H9 (cell line): ENCODE measurements around the gene VANGL2. TPM values are rescaled to one million over a fixed set of nuclear protein-coding genes. Genes with fewer than 3 reads are reported as not detected.

Experiments
- DNase-seq: peaks from one replicate; pipeline ENCODE4 v3.0.0-alpha.2; 2017
- H2AFZ ChIP-seq: one replicate; pipeline ENCODE4 v1.6.1; 2013; ENCODE audit warnings: mild to moderate bottlenecking, low read length, control low read depth, moderate library complexity
- H2AK5ac ChIP-seq: 2 replicates; pipeline ENCODE4 v1.6.1; 2013; ENCODE audit warnings: low read length, control low read depth, mixed read lengths; ENCODE audit not compliant: insufficient read length
- H2BK120ac ChIP-seq: one replicate; pipeline ENCODE4 v1.6.1; 2013; ENCODE audit warnings: low read depth, mild to moderate bottlenecking, low read length, control low read depth, inconsistent platforms; ENCODE audit not compliant: poor library complexity, severe bottlenecking
- H2BK12ac ChIP-seq: 2 replicates; pipeline ENCODE4 v1.6.1; 2013; ENCODE audit warnings: low read length, control low read depth, mixed read lengths, low read depth; ENCODE audit not compliant: insufficient read length
- H2BK15ac ChIP-seq: 2 replicates; pipeline ENCODE4 v1.6.1; 2013; ENCODE audit warnings: low read depth, low read length, control low read depth
- H2BK20ac ChIP-seq: one replicate; pipeline ENCODE4 v1.6.1; 2013; ENCODE audit warnings: low read depth, mild to moderate bottlenecking, low read length, control low read depth, inconsistent platforms; ENCODE audit not compliant: poor library complexity, severe bottlenecking
- H2BK5ac ChIP-seq: 2 replicates; pipeline ENCODE4 v1.6.1; 2013; ENCODE audit warnings: low read length, control low read depth, mixed read lengths; ENCODE audit not compliant: insufficient read length
- H3K14ac ChIP-seq: 2 replicates; pipeline ENCODE4 v1.6.1; 2013; ENCODE audit warnings: low read length, control low read depth; ENCODE audit not compliant: insufficient read depth
- H3K18ac ChIP-seq: 2 replicates; pipeline ENCODE4 v1.6.1; 2013; ENCODE audit warnings: low read depth, mild to moderate bottlenecking, mixed read lengths, low read length, control low read depth; ENCODE audit not compliant: insufficient read length
- H3K23ac ChIP-seq: 2 replicates; pipeline ENCODE4 v1.6.1; 2013; ENCODE audit warnings: low read length, control low read depth, mixed read lengths, low read depth; ENCODE audit not compliant: insufficient read length
- H3K23me2 ChIP-seq: 2 replicates; pipeline ENCODE4 v1.6.1; 2013; ENCODE audit warnings: low read depth, mild to moderate bottlenecking, mixed read lengths, low read length, control low read depth; ENCODE audit not compliant: insufficient read length, poor library complexity, severe bottlenecking
- H3K27ac ChIP-seq: 2 replicates; pipeline ENCODE4 v1.5.1; 2013; ENCODE audit warnings: low read length, control low read depth, mixed read lengths, low read depth; ENCODE audit not compliant: insufficient read length
- H3K27me3 ChIP-seq: 2 replicates; pipeline ENCODE4 v1.6.1; 2013; ENCODE audit warnings: low read length, control low read depth, inconsistent platforms; ENCODE audit not compliant: insufficient read depth
- H3K4ac ChIP-seq: 2 replicates; pipeline ENCODE4 v1.6.1; 2013; ENCODE audit warnings: low read depth, mild to moderate bottlenecking, control low read depth, inconsistent platforms, low read length, moderate library complexity
- H3K4me1 ChIP-seq: 2 replicates; pipeline ENCODE4 v1.6.1; 2013; ENCODE audit warnings: low read length, control low read depth, inconsistent platforms; ENCODE audit not compliant: insufficient read depth
- H3K4me2 ChIP-seq: 2 replicates; pipeline ENCODE4 v1.6.1; 2013; ENCODE audit warnings: low read length, control low read depth, mixed read lengths; ENCODE audit not compliant: insufficient read length, insufficient read depth
- H3K56ac ChIP-seq: 2 replicates; pipeline ENCODE4 v1.6.1; 2013; ENCODE audit warnings: low read depth, mild to moderate bottlenecking, mixed read lengths, low read length, control low read depth; ENCODE audit not compliant: insufficient read length
- H3K79me1 ChIP-seq: 2 replicates; pipeline ENCODE4 v1.6.1; 2013; ENCODE audit warnings: low read depth, mild to moderate bottlenecking, moderate library complexity, low read length, control low read depth, inconsistent platforms; ENCODE audit not compliant: insufficient read depth, poor library complexity, severe bottlenecking
- H3K79me2 ChIP-seq: 2 replicates; pipeline ENCODE4 v1.6.1; 2013; ENCODE audit warnings: low read length, control low read depth, inconsistent platforms; ENCODE audit not compliant: insufficient read depth
- H3K9ac ChIP-seq: 2 replicates; pipeline ENCODE4 v1.6.1; 2013; ENCODE audit warnings: low read length, control low read depth, mixed read lengths; ENCODE audit not compliant: insufficient read length; ENCODE audit errors: extremely low read depth
- H3K9me3 ChIP-seq: one replicate; pipeline ENCODE4 v1.6.1; 2013; ENCODE audit warnings: low read depth, low read length, inconsistent platforms; ENCODE audit not compliant: control insufficient read depth
- H3T11ph ChIP-seq: one replicate; pipeline ENCODE4 v1.6.1; 2013; ENCODE audit warnings: mild to moderate bottlenecking, low read length, control low read depth, inconsistent platforms
- H4K20me1 ChIP-seq: one replicate; pipeline ENCODE4 v1.6.1; 2013; ENCODE audit not compliant: control insufficient read depth, insufficient read length, insufficient read depth
- H4K5ac ChIP-seq: 2 replicates; pipeline ENCODE4 v1.6.1; 2013; ENCODE audit warnings: low read depth, mild to moderate bottlenecking, mixed read lengths, low read length, control low read depth; ENCODE audit not compliant: insufficient read length
- H4K8ac ChIP-seq: replicated peaks from 2 replicates; pipeline ENCODE4 v1.6.1; 2013; ENCODE audit warnings: low read length, control low read depth, mixed read lengths, low read depth; ENCODE audit not compliant: insufficient read length
- H4K91ac ChIP-seq: 2 replicates; pipeline ENCODE4 v1.6.1; 2013; ENCODE audit warnings: low read depth, mild to moderate bottlenecking, moderate library complexity, mixed read lengths, low read length, control low read depth; ENCODE audit not compliant: insufficient read length
- H3K27ac Mint-ChIP-seq, 3 experiments: 2 replicates in 2 of 3; 3 replicates in 1 of 3; pipeline ENCODE4 v1.8.0; 2020 to 2021; ENCODE audit warnings: mixed read lengths in 3 of 3, mild to moderate bottlenecking in 1 of 3, moderate library complexity in 1 of 3
- H3K27me3 Mint-ChIP-seq: 2 replicates; pipeline ENCODE4 v1.8.0; 2021; ENCODE audit warnings: low read depth, mild to moderate bottlenecking, moderate library complexity, mixed read lengths
- H3K36me3 Mint-ChIP-seq, 3 experiments: 2 replicates in 2 of 3; 3 replicates in 1 of 3; pipeline ENCODE4 v1.8.0; 2020 to 2021; ENCODE audit warnings: low read depth in 3 of 3, mixed read lengths in 3 of 3; ENCODE audit not compliant: insufficient read depth in 1 of 3
- H3K4me1 Mint-ChIP-seq, 2 experiments: 2 replicates each; pipeline ENCODE4 v1.8.0; 2020; ENCODE audit warnings: mixed read lengths in 2 of 2
- H3K4me3 Mint-ChIP-seq, 2 experiments: 2 replicates in 1 of 2; 3 replicates in 1 of 2; pipeline ENCODE4 v1.8.0; 2020 to 2021; ENCODE audit warnings: mild to moderate bottlenecking in 2 of 2, mixed read lengths in 2 of 2, moderate library complexity in 1 of 2
- H3K9me3 Mint-ChIP-seq, 2 experiments: 2 replicates in 1 of 2; 3 replicates in 1 of 2; pipeline ENCODE4 v1.8.0; 2020; ENCODE audit warnings: mild to moderate bottlenecking in 2 of 2, mixed read lengths in 2 of 2, moderate library complexity in 1 of 2
- CTCF ChIP-seq: fragments of 200-600 bp; sonication (generic); conservative IDR thresholded peaks from 3 replicates; pipeline ENCODE4 v1.8.0; 2021; ENCODE audit warnings: antibody characterized with exemption, mild to moderate bottlenecking
- WGBS: extraction: QIAGEN DNeasy Blood & Tissue Kit; methylation state at CpG from one replicate; pipeline ENCODE4 v1.1.7; 2013; ENCODE audit warnings: missing lambda C conversion rate, low lambda C conversion rate, mixed read lengths; ENCODE audit not compliant: insufficient read length; ENCODE audit errors: extremely low coverage; 5-methylcytosine and 5-hydroxymethylcytosine counted together
- total RNA-seq: library from RNA; stranded (reverse); gene quantifications from 2 replicates; pipeline ENCODE4 v1.2.1, GENCODE V29; 2021

Gene VANGL2
- total RNA-seq, 1 experiment from 2014 or later, result 58.5 TPM

GRCh38 chr1:160431571-160431970 is 31.2 kb downstream of the VANGL2 start:
- H4K8ac ChIP-seq, result no peak overlapping the region
- Mint-ChIP-seq H3K36me3 (peaks cover 0 to 15% (median 12%) of the 10 kb centered on the region in 3 experiments; a peak in 5 of 7 replicates), H3K9me3 (no peaks in the 10 kb centered on the region), H3K27me3 (no peaks in the 10 kb centered on the region; the same call in 1 of the 2 replicates), H3K4me1 (peaks cover 0 to 11% of the 10 kb centered on the region in 2 experiments; a peak in 3 of 4 replicates), H3K27ac (no peak overlapping the region), H3K4me3 (no peak overlapping the region)
- no peak for DNase-seq
- H4K5ac ChIP-seq, result no peak overlapping the region
- H4K91ac ChIP-seq, result no peak overlapping the region
- no CpG with 5 or more reads among the region's 2 CpGs for WGBS
- H3K4me1 ChIP-seq, result no peaks in the 10 kb centered on the region
- no peak overlapping the region for H3K56ac ChIP-seq
- no peak overlapping the region for H3K14ac ChIP-seq
- no peak overlapping the region for H3K18ac ChIP-seq
- H3K9ac ChIP-seq, result no peak overlapping the region
- H2BK5ac ChIP-seq, result no peak overlapping the region
- no peak overlapping the region for H2BK20ac ChIP-seq
- H3K4me2 ChIP-seq, result no peak overlapping the region
- H3K27me3 ChIP-seq, result no peaks in the 10 kb centered on the region
- no peak overlapping the region for H2AK5ac ChIP-seq
- no peaks in the 10 kb centered on the region for H4K20me1 ChIP-seq
- no peak overlapping the region for H2AFZ ChIP-seq
- no peaks in the 10 kb centered on the region for H3K9me3 ChIP-seq
- no peak for TF ChIP-seq CTCF
- no peak overlapping the region for H3K27ac ChIP-seq
- no peaks in the 10 kb centered on the region for H3K79me2 ChIP-seq
- no peaks in the 10 kb centered on the region for H3K23me2 ChIP-seq
- H3K4ac ChIP-seq, result no peak overlapping the region
- H2BK120ac ChIP-seq, result no peak overlapping the region
- no peaks in the 10 kb centered on the region for H3K79me1 ChIP-seq
- no peak overlapping the region for H3K23ac ChIP-seq
- H2BK12ac ChIP-seq, result no peak overlapping the region
- no peak overlapping the region for H2BK15ac ChIP-seq
- H3T11ph ChIP-seq, result no peak overlapping the region
